Neural progenitor cell (in vitro differentiated cells): ENCODE results near the gene MINDY4. TPM values are rescaled to one million over a fixed set of nuclear protein-coding genes. Genes with fewer than 3 reads are reported as not detected.

ENCODE experiments used
- DNase-seq: peaks from one replicate; pipeline ENCODE4 v3.0.0-alpha.2; 2016; ENCODE audit warnings: low spot score
- H2AFZ ChIP-seq: fragments of 200-600 bp; sonication (generic); replicated peaks from 2 replicates; pipeline ENCODE4 v1.6.1; 2016; ENCODE audit warnings: antibody characterized with exemption
- H3F3A ChIP-seq: fragments of 200-600 bp; sonication (generic); 2 replicates; pipeline ENCODE4 v1.6.1; 2016; ENCODE audit warnings: antibody characterized with exemption, low read depth
- H3K27ac ChIP-seq: fragments of 200-600 bp; sonication (generic); 2 replicates; pipeline ENCODE4 v1.5.1; 2016; ENCODE audit warnings: mild to moderate bottlenecking
- H3K27me3 ChIP-seq: fragments of 200-600 bp; sonication (generic); 2 replicates; pipeline ENCODE4 v1.6.1; 2016; ENCODE audit warnings: mild to moderate bottlenecking, moderate library complexity
- H3K36me3 ChIP-seq: fragments of 200-600 bp; sonication (generic); 2 replicates; pipeline ENCODE4 v1.5.1; 2016
- H3K4me1 ChIP-seq: fragments of 200-600 bp; sonication (generic); 2 replicates; pipeline ENCODE4 v1.6.1; 2016; ENCODE audit warnings: mixed run types
- H3K4me2 ChIP-seq: fragments of 200-600 bp; sonication (generic); 2 replicates; pipeline ENCODE4 v1.6.1; 2016
- H3K4me3 ChIP-seq: fragments of 200-600 bp; sonication (generic); 2 replicates; pipeline ENCODE4 v1.5.1; 2016
- H3K79me2 ChIP-seq: fragments of 200-600 bp; sonication (generic); 2 replicates; pipeline ENCODE4 v1.6.1; 2016; ENCODE audit warnings: low read depth
- H3K9ac ChIP-seq: fragments of 200-600 bp; sonication (generic); 2 replicates; pipeline ENCODE4 v1.6.1; 2016
- H3K9me3 ChIP-seq: fragments of 200-600 bp; sonication (generic); 2 replicates; pipeline ENCODE4 v1.5.1; 2016; ENCODE audit warnings: low read depth
- H4K20me1 ChIP-seq: fragments of 200-600 bp; sonication (generic); 2 replicates; pipeline ENCODE4 v1.6.1; 2016; ENCODE audit warnings: low read depth
- H3K27ac Mint-ChIP-seq: 3 replicates; pipeline ENCODE4 v1.8.0; 2021; ENCODE audit warnings: mixed read lengths
- H3K27me3 Mint-ChIP-seq: 2 replicates; pipeline ENCODE4 v1.8.0; 2022; ENCODE audit warnings: low read depth, mild to moderate bottlenecking, inconsistent platforms, moderate library complexity, mixed read lengths; ENCODE audit not compliant: insufficient read depth
- H3K36me3 Mint-ChIP-seq: 3 replicates; pipeline ENCODE4 v1.8.0; 2021; ENCODE audit warnings: mixed read lengths
- H3K4me1 Mint-ChIP-seq: 3 replicates; pipeline ENCODE4 v1.8.0; 2021; ENCODE audit warnings: mixed read lengths
- H3K4me3 Mint-ChIP-seq: 3 replicates; pipeline ENCODE4 v1.8.0; 2021; ENCODE audit warnings: mild to moderate bottlenecking, moderate library complexity, mixed read lengths
- H3K9me3 Mint-ChIP-seq: 3 replicates; pipeline ENCODE4 v1.8.0; 2020; ENCODE audit warnings: mixed read lengths
- CTCF ChIP-seq: fragments of 200-600 bp; sonication (generic); IDR thresholded peaks from 2 replicates; pipeline ENCODE4 v1.5.1; 2017; ENCODE audit warnings: antibody characterized with exemption, mild to moderate bottlenecking
- EZH2 ChIP-seq: fragments of 200-600 bp; sonication (generic); IDR thresholded peaks from 2 replicates; pipeline ENCODE4 v1.6.1; 2017; ENCODE audit warnings: antibody characterized with exemption, mild to moderate bottlenecking, moderate library complexity
- EZH2phosphoT487 ChIP-seq: fragments of 200-600 bp; sonication (generic); IDR thresholded peaks from 2 replicates; pipeline ENCODE4 v1.6.1; 2017; ENCODE audit warnings: antibody characterized with exemption
- total RNA-seq: library from RNA; depleted of rRNA; stranded (reverse); fragments of >200 nt; gene quantifications from 2 replicates; pipeline ENCODE4 v1.2.3, GENCODE V29; 2015; ENCODE audit warnings: low replicate concordance

MINDY4 gene
- total RNA-seq, 1 donor from 2014 or later = 5.9 TPM

GRCh38 chr7:30873207-30873606 lies 102.0 kb downstream of the MINDY4 start:
- Mint-ChIP-seq H3K9me3 (no peaks in the 10 kb centered on the region), H3K4me1 (peaks cover 8% of the 10 kb centered on the region), H3K27me3 (peaks cover 4% of the 10 kb centered on the region), H3K27ac (no peak overlapping the region), H3K36me3 (peaks cover 6% of the 10 kb centered on the region), H3K4me3 (no peak overlapping the region)
- Histone ChIP-seq H3F3A (peaks cover 11% of the 10 kb centered on the region), H3K9me3 (no peaks in the 10 kb centered on the region), H3K79me2 (no peaks in the 10 kb centered on the region), H4K20me1 (no peaks in the 10 kb centered on the region), H3K27me3 (no peaks in the 10 kb centered on the region), H3K9ac (no peak overlapping the region), H3K4me2 (no peak overlapping the region), H3K36me3 (no peaks in the 10 kb centered on the region), H2AFZ (no peak overlapping the region), H3K27ac (no peak overlapping the region), H3K4me3 (no peak overlapping the region), H3K4me1 (peaks cover 16% of the 10 kb centered on the region)
- TF ChIP-seq EZH2 (no peak), EZH2phosphoT487 (no peak), CTCF (no peak)
- no peak for DNase-seq

GRCh38 chr7:30873656-30874055 lies 102.4 kb downstream of the MINDY4 start:
- H3K4me1 ChIP-seq = peaks cover 16% of the 10 kb centered on the region
- no peaks in the 10 kb centered on the region for H4K20me1 ChIP-seq
- H3K4me3 ChIP-seq = no peak overlapping the region
- no peak for DNase-seq
- Mint-ChIP-seq H3K9me3 (no peaks in the 10 kb centered on the region), H3K36me3 (peaks cover 6% of the 10 kb centered on the region), H3K27ac (no peak overlapping the region), H3K27me3 (peaks cover 4% of the 10 kb centered on the region), H3K4me3 (no peak overlapping the region), H3K4me1 (peaks cover 9% of the 10 kb centered on the region)
- H2AFZ ChIP-seq = no peak overlapping the region
- no peak overlapping the region for H3K27ac ChIP-seq
- H3K4me2 ChIP-seq = no peak overlapping the region
- H3K79me2 ChIP-seq = no peaks in the 10 kb centered on the region
- H3F3A ChIP-seq = peaks cover 11% of the 10 kb centered on the region
- no peaks in the 10 kb centered on the region for H3K9me3 ChIP-seq
- H3K36me3 ChIP-seq = no peaks in the 10 kb centered on the region
- H3K27me3 ChIP-seq = no peaks in the 10 kb centered on the region
- TF ChIP-seq EZH2 (no peak), EZH2phosphoT487 (no peak), CTCF (no peak)
- no peak overlapping the region for H3K9ac ChIP-seq

GRCh38 chr7:30874656-30875302 lies 103.6 kb downstream of the MINDY4 start:
- Mint-ChIP-seq H3K4me1 (peaks cover 18% of the 10 kb centered on the region), H3K27me3 (peaks cover 6% of the 10 kb centered on the region), H3K27ac (no peak overlapping the region), H3K36me3 (peaks cover 6% of the 10 kb centered on the region), H3K4me3 (no peak overlapping the region), H3K9me3 (no peaks in the 10 kb centered on the region)
- DNase-seq = no peak
- Histone ChIP-seq H2AFZ (no peak overlapping the region), H3K27ac (no peak overlapping the region), H4K20me1 (no peaks in the 10 kb centered on the region), H3K4me2 (no peak overlapping the region), H3K27me3 (no peaks in the 10 kb centered on the region), H3K79me2 (no peaks in the 10 kb centered on the region), H3K4me3 (no peak overlapping the region), H3K9me3 (no peaks in the 10 kb centered on the region), H3K4me1 (peaks cover 27% of the 10 kb centered on the region), H3F3A (peaks cover 15% of the 10 kb centered on the region), H3K36me3 (no peaks in the 10 kb centered on the region), H3K9ac (no peak overlapping the region)
- no peak for TF ChIP-seq CTCF
- no peak for TF ChIP-seq EZH2
- TF ChIP-seq EZH2phosphoT487 = no peak
